IMR-90 (cell line): Measurements from ENCODE around the gene UBFD1.

ENCODE experiments used
- BHLHE40 ChIP-seq: fragments of 150-350 bp; IDR thresholded peaks from 2 replicates; pipeline ENCODE4 v1.6.1; 2016; ENCODE audit warnings: mild to moderate bottlenecking, low read depth, low read length
- CTCF ChIP-seq: conservative IDR thresholded peaks from 2 replicates; pipeline ENCODE4 v1.5.1; 2012; ENCODE audit warnings: mild to moderate bottlenecking, low read depth, low read length, improper control_type of control experiment
- ELK1 ChIP-seq: fragments of 150-350 bp; IDR thresholded peaks from 2 replicates; pipeline ENCODE4 v1.6.1; 2016; ENCODE audit warnings: low read depth, mild to moderate bottlenecking, low read length, moderate library complexity, borderline replicate concordance
- FOS ChIP-seq: fragments of 150-350 bp; IDR thresholded peaks from 2 replicates; pipeline ENCODE4 v1.6.1; 2016; ENCODE audit warnings: low read depth, low read length
- MAZ ChIP-seq: IDR thresholded peaks from 2 replicates; pipeline ENCODE4 v1.6.1; 2012; ENCODE audit warnings: low read depth, mild to moderate bottlenecking, low read length, improper control_type of control experiment, moderate library complexity, borderline replicate concordance
- MXI1 ChIP-seq: IDR thresholded peaks from 2 replicates; pipeline ENCODE4 v1.6.1; 2012; ENCODE audit warnings: low read depth, mild to moderate bottlenecking, low read length, moderate library complexity, borderline replicate concordance
- POLR2A ChIP-seq: IDR thresholded peaks from 2 replicates; pipeline ENCODE4 v1.6.1; 2012; ENCODE audit warnings: mild to moderate bottlenecking, low read depth, low read length
- RAD21 ChIP-seq: IDR thresholded peaks from 2 replicates; pipeline ENCODE4 v1.6.1; 2012; ENCODE audit warnings: low read length, improper control_type of control experiment
- RCOR1 ChIP-seq: IDR thresholded peaks from 2 replicates; pipeline ENCODE4 v1.6.1; 2012; ENCODE audit warnings: mild to moderate bottlenecking, low read length, improper control_type of control experiment; ENCODE audit not compliant: insufficient replicate concordance
- SMC3 ChIP-seq: fragments of 150-350 bp; IDR thresholded peaks from 2 replicates; pipeline ENCODE4 v1.6.1; 2016; ENCODE audit warnings: low read depth, mild to moderate bottlenecking, antibody characterized with exemption, low read length, moderate library complexity

GRCh38 chr16:23562505-23562904 is 5.0 kb downstream of the UBFD1 start:
- no peak for TF ChIP-seq CTCF
- no peak for TF ChIP-seq RAD21
- no peak for TF ChIP-seq MXI1
- no peak for TF ChIP-seq BHLHE40
- TF ChIP-seq SMC3, result no peak
- no peak for TF ChIP-seq ELK1
- TF ChIP-seq FOS, result no peak
- no peak for TF ChIP-seq RCOR1
- no peak for TF ChIP-seq POLR2A
- no peak for TF ChIP-seq MAZ
